GM12872 (cell line): Measurements from ENCODE around the gene MPRIP.

Source experiments
- CTCF ChIP-seq: IDR thresholded peaks from 3 replicates; pipeline ENCODE4 v1.5.1; 2011; ENCODE audit warnings: low read depth, mild to moderate bottlenecking, low read length, moderate library complexity; ENCODE audit not compliant: insufficient read depth

Gene MPRIP

DNA sequence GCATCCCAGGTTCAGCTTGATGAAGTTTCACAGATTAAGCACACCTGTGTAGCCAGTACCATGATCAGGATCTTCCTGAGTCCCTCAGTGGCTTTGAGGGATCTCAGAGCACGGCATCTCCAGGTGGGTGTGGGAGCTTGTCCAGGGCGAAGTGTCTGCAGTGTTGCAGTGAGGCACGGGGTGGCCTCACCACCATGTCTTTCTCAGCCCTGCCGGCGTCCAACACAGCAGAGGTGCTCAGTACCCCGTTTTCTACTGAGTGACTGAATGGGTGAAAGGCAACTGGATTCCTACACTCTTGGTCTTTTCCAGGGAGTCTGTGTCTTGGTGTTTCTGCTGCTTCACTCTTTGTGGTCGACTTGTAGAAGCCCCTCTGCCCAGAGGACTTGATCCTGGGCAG, 63.7 kb downstream of the MPRIP start:
- no peak for TF ChIP-seq CTCF

GRCh38 chr17:17106756-17107155, 64.5 kb downstream of the MPRIP start:
- no peak for TF ChIP-seq CTCF

DNA sequence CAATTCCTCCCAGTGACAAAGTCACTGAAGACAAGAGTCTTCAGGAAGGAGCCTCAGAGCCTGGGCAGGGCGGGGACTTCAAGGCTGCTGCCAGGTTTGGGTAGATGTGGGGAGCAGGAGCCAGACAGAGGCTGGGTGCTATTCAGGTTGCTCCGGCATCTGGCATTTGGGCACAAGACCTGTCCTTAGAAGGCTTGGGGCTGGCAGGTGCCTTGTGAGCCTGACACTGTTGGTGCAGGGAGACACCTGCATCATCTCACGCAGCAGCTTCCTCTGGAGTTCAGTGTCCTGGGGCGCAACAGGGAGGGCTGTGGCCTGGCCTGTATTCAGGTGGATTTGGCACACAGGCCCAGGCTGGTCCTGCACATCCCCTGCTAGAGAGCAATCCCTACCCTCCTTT, 65.0 kb downstream of the MPRIP start:
- TF ChIP-seq CTCF, result no peak

GRCh38 chr17:17107891-17108431, 65.7 kb downstream of the MPRIP start:
- no peak for TF ChIP-seq CTCF

DNA sequence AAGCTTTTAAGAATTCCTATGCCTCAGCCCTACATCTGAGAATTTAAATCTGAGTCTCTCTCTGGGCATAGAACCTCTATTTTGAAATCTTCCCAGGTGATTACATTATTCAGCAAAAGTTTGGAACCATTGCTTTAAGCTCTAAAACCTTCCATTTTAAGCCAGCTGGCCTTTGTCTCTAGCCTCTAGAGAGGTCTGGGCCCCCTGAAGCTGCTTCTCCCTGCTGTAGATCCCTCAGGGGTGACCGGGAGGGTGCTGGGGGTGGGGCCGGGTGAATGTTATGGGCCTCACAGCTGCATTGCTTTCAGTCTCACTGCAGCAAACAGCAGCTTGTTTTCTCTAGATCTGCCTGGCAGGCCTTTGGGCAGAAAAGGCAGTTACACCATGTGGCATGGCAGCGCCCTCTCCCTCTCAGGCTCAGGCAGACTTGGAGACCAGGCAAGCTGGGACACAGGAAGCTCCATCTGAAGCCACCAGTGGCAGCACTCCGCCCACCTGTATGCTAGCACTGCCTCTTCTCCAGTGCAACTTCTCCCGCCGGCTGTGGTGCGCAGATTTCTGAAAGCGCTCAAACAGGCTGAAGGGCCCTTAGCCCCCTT, 66.3 kb downstream of the MPRIP start:
- no peak for TF ChIP-seq CTCF

DNA sequence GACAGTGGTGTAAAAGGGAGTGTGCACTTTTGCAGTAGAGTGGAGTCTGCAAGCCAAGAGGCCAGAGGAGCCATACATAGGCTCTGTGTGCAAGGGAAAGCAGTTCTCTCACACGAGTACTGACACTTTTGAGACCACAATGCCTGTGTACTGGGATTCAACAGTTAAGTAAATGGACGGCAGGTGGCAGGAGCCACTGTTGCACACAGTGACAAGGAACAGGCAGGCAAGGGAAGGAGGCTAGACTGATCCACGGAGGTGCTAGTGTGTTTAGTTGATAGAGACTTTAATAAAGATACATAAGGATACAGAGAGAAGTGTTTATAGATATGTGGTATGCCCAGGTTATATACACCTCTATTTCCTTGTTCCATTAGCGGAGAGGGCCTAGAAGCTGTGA, 67.0 kb downstream of the MPRIP start:
- TF ChIP-seq CTCF, result 0 out of 3 replicates have a peak, but pooled peaks have one; percentile 8

DNA sequence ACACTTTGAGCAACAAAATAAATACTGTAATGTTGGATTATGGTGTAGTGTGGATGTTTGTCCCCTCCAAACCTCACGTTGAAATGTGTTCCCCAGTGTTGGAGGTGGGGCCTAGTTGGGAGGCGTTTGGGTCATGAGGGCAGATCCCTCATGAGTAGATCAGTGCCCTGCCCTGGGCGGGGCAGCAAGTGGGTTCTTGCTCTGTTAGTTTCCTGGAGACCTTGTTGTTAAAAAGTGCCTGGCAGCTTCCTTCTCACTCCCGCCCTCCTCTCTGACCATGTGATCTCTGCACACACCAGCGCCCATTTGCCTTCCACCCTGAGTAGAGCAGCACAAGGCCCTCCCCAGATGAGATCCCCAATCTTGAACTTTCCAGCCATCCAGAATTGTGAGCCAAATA, 67.7 kb downstream of the MPRIP start:
- no peak for TF ChIP-seq CTCF
